Eye (tissue), 1 donor: ENCODE results near the gene SLC36A4.
"Not testable (repeated sequence)": the region's sequence is repeated elsewhere in the genome, so short reads cannot be mapped to it uniquely, and the experiment has no call there.

Experiments used
- DNase-seq: peaks from one replicate; pipeline ENCODE4 v3.0.0-alpha.2; 2015

SLC36A4 gene

DNA sequence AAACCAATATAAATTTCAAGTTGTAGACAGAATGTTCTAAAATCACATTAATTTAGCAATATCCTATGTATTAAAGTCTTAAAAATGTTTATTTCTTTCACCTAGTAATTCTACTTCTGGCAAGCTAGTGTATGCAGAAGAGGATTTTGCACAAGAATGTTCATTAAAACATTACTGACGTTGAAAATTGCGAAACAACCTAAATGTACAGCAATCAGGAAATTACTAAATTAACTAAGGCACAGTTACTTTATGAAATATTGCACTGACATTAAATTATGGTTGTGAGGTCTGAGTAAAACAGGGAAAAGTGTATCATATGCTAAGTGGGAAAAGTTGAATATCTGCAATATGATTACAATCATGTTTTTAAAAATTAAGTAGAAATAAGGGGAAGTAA, 4.1 kb downstream of the SLC36A4 start:
- no peak for DNase-seq

DNA sequence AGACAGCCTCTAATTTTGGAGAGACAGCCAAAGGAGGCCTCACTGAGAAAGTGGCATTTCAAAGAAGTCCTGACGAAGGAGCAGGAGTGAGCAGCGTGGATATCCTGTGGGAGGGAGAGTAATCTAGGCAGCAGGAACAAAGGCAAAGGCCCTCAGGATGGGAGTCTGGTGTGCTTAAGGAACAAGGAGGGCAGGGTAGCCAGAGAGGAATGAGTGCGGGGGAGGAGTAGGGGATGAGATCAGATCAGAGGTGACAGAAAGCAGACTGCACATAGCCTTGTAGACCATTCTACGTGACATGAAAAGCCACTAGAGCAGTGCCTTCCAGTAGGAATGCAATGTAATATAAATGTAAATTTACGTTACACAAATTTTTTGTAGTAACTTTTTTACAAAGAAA, 5.6 kb downstream of the SLC36A4 start:
- DNase-seq: peak; percentile 17

DNA sequence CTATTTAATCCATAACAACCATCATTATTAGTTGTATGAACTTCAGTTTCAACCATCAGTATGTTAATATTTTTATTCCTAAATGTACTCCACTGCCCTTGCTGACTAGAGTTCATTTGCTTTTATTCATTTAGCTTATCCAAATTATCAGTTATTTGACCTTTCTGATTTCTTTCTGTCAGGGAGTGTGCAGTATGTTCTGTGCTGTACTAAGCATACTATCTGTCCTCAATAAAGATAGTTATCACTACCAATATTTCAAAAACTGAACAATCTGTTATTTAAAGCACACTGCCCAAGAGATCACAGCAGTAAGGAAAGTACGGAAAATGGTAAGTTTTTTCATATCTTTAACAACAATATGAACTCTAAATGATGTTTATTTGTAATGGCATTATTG, 8.3 kb downstream of the SLC36A4 start:
- no peak for DNase-seq

DNA sequence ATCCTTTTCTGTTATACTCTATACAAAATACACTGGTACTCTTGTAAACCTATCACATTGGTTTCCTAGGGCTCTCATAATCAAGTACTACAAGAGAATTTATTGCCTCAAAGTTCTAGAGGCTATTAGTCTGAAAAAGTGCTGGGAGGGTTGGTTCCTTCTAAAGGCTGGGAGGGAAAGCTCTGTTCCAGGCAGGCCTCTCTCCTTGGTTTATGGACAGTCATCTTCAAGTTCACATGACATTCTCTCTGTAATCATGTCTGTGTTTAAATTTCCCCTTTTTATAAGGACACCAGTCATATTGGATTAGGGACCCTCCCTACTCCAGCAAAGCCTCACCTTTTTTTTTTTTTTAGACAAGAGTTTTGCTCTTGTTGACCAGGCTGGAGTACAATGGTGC, 9.1 kb downstream of the SLC36A4 start:
- DNase-seq: no peak

DNA sequence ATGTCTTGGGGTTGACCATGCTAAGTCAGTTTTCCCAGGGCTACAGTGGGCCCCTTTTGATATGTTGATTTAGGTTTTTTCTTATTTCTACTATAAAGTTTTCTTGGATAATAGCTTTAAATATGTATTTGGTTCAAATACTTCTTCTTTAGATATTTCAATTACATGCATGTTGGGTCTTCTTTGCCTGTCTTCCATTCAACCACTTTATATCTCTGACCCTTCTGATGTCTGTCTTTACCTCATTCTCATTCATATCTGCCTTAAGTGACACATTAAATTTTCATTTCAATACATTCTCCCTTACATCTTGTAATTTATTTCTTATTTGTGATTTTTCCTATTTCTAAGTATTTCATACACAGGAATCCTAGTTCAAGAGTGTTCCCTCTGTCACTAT, 10.5 kb downstream of the SLC36A4 start:
- DNase-seq: no peak

DNA sequence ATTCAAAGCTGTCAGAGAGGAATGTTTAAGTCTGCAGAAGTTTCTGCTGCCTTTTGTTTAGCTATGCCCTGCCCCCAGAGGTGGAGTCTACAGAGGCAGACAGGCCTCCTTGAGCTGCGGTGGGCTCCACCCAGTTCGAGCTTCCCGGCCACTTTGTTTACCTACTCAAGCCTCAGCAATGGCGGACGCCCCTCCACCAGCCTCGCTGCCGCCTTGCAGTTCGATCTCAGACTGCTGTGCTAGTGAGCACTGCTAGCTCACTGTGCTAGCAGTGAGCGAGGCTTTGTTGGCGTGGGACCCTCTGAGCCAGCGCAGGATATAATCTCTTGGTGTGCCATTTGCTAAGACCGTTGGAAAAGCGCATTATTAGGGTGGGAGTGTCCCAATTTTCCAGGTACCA, 19.9 kb downstream of the SLC36A4 start:
- DNase-seq: not testable (repeated sequence)

DNA sequence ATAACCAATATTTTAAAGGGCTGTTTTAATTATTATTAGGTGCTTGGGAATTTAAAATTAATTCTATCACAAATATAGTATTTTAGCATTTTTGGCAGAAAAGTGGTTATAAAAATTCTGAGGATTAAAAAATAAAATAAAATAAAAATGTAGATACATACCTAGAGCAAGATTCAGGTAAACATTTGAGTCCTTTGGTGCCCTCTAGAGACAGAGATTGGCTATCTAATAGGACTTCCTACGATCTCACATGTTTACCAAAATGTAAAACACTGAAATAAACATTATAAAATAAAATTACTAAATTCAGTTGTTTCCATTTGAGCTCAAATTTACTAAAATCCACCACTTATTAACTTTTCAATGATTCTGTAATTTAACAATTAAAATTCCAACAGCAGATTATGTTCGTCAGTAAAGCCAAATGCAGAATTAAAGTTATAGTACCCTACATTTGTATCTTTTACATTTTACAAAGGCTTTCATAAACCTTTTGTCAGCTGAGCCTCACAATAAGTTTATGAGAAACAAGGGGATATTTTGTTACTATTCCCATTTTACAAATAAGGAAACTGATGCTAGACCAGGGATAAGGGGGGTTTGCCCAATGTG, 27.7 kb downstream of the SLC36A4 start:
- peak; percentile 43 for DNase-seq

DNA sequence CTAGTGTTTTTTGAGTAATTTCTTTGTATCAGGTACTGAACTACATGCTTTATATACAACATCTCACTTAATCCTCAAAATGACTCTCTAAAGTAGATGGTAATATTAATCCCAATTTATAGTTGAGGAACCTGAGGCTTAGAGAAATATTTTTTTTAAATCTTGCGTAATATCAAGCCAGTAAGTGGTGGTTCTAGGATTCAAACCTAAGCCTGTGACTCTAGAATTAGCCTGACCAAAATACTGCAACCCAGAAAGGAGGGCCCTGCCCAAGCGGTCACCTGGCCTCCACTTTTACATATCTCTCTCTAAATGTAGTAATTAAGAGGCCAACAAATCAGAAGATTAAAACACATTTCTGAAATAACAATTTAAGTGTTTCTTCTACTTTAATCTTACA, 28.6 kb downstream of the SLC36A4 start:
- DNase-seq: no peak

DNA sequence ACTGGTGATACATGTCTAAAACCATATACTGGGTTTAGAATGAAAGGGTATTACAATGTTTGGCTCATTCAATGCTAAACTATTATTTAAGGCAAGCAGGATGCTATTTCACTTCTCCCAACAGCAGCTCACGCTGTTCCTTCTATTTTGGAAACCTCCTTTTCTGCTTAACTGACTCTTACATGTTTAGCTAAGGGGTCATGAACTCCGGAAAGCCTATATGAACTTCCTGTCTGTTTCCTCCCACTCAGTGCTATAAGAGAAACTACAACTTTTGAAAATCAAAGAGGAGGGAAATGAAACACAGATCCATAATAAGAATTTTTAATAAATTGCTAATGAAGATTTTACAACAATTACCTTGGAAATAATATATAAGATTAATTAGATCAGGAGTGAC, 30.9 kb downstream of the SLC36A4 start:
- no peak for DNase-seq

DNA sequence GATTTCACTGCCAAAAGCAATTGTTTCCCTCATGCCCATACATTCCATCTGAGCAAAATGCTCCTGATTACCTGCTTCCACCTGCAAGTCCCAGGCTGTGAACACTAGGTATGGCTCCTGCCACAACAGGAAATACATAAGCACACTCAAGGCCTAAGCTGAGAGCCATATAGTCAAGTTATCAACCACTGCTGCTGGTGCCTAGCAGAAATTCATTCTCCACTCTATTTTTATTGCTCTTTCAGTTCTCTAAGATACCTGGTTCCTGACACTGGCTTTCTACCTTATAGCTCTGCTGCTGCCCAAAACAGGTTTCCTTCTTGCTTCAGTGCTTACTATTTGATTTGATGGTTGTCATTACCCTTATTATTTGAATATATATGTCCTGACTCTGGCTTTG, 31.6 kb downstream of the SLC36A4 start:
- no peak for DNase-seq

DNA sequence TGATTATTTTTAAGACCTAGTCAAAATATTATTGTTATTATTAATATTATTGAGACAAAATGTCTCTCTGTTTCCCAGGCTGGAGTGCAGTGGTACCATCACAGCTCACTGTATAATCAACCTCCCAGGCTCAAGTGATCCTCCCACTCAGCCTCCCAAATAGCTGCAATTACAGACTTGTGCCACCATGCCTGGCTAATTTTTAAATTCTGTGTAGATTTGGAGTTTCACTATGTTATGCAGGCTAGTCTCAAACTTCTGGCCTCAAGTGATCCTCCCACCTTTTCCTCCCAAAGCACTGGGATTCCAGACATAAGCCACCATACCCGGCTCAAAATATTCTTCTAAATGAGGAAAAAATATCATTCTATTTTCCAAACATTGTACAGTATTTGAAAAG, 37.0 kb downstream of the SLC36A4 start:
- DNase-seq: no peak

DNA sequence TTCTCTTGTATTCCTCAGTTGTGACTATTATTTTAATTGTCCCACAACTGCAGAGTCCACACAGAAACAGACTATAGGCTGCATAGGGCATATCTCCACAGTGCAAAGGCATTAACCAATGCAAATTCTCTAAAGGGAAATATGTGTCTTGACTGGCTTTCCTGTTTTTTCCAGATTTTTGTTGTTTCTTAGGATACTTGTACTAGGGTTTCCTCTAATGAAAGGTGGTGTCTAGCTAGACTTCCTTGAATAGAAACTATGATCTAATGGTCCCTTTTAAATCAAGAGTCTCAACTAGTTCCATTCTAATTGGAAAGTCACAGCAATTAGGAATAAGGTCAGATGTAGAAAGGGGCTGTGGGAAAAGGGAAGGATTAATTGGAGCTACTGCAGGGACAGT, 37.6 kb downstream of the SLC36A4 start:
- DNase-seq: peak; percentile 3

DNA sequence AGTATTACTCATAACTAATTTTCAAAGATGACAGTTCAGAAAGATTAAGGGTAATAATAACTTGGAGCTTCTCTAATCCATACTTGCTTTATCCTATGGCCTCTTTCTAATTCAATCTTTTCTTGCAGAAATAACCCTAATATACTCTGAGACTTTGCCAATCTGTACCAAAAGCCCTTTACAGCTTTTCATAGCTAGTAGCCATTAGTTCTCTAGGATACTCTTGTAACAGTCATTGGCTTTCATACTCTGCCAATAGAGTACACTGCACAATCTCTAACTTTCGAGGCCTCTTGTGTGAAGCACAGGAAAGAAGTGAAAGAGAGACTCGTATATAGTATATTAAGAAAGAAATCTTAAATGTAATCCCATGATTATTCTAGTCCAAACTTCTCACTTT, 38.1 kb downstream of the SLC36A4 start:
- no peak for DNase-seq

DNA sequence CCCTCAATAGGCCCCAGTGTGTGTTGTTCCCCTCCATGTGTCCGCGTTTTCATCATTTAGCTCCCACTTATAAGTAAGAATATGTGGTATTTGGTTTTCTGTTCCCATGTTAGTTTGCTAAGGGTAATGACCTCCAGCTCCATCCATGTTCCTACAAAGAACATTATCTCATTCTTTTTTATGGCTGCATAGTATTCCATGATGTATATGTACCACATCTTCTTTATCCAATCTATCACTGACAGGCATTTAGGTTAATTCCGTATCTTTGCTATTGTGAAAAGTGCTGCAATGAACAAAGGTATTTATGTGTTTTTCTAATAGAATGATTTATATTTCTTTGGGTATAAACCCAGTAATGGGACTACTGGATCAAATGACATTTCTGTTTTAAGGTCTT, 42.1 kb downstream of the SLC36A4 start:
- DNase-seq: no peak

DNA sequence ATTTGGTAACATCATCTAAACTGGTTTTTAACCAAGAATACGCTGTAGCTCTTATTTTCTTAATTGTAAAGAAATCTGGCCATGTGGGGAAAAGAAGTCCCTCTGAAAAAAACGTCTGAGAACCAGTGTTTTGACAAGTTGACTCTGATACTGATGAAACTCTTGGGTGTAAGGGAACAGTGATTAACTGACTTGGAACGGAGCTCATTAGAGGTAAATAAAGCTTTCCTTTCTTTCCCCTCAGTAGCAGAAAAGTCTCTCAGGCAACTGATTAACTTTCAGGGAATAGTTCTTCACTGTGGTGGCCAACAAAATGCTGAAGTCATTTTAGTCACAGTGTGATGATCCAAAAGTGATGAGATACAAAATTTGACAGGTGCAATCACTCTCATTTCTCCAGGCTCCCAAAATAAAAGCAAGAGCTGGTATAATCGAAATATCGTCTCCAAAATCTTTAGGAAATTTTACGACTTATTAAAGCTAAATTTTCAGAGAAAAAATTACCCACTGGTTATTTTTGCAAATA, 52.3 kb downstream of the SLC36A4 start:
- DNase-seq: peak; percentile 24

DNA sequence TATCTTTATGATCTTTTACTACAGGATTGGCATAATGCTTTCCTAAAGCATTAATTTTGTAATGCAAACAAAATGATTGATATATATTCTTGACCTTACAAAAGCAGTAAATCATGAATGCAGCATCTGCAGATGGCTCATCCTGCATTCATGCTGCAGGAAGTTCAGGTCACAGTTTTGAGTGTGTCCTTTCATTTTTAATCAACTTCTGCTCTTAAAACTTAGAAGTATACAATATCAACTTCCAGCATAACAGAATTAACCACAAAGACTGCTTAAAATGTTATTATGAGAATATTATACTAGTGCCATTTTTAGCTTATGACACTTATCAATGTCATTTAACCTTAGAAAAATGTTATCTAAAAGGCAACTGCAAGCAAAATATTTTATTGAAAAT, 54.0 kb downstream of the SLC36A4 start:
- DNase-seq: no peak

DNA sequence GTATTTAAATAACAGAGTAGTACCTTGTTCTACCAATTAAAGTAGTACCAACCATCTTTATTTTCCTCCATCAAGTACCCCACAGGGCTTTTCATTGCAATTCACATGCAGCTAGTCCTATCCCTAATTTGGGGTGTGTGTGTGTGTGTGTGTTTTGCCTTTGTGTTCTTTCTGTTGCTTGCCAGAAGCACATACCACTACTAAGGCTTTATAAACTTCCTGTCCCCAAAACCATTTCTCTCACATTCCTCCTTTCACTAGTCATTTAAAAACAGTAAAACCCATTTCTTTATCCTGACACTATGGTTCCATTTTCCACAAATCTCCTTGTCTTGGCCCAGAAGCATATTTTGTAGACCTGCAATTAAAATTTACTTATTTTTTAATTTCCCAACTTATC, 54.6 kb downstream of the SLC36A4 start:
- no peak for DNase-seq

DNA sequence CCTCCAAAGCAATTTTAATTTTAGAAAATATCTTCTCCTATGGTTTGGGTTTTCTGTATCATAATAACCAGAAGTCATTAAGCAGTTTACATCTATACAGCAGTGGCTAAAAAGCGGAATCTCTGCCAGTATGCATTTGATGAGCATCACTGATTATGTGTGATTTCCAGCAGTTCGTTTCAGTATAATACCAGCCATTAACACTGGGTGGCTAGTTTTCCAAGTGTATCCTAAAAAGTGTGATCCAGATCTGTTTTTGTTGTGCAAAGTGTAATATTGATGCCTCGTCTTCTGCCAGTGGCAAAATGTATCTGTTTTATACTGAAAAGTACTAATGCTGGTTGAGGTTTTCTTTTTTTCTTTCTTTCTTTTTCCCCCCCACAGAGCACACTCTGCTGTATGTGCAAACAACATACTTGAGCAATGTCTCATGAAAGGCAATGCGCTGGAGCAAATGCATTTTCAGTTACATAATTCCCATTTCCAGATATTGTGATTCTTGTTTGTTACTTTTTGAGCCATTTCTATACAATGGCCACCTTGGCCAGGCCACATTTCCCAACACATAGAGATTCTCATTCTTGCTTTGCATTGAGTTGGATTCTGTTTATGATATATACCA, 64.2 kb downstream of the SLC36A4 start:
- DNase-seq: peak; percentile 61

DNA sequence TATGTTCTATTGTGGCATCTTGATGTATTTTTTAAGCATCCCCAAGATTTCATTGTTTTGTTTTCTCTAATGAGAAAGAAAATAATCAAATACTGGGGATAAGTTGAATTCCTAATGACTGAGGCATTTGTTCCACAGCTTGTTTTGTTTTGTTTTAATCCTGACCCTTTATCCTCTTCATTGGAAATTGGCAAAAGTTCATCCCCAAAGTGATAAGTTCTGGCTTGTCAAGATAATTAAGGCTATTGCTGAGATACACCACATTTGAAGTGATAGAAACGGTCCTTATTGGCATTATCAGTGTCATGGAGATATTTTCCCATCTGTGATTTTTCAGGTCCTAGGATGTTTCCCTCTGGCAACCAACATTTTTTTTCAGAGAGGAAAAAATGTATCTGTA, 65.0 kb downstream of the SLC36A4 start:
- no peak for DNase-seq

DNA sequence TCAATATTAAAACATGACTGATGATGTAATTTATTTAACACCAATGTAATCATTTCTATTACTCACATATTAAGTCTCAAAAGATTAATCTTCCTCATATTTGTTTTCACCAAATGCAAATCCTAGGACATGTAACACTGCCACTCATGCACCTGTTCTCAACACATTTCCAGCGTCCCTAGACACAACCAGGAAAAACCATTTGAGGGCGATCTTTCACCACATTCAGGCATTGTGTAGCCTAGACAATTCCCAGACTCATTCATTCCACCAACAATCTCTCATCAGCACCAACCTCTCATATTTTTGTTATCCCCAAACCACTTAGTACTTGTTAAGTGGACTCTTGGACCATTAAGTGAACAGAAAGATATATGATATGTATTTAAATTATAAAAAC, 66.1 kb downstream of the SLC36A4 start:
- DNase-seq: peak; percentile 29

DNA sequence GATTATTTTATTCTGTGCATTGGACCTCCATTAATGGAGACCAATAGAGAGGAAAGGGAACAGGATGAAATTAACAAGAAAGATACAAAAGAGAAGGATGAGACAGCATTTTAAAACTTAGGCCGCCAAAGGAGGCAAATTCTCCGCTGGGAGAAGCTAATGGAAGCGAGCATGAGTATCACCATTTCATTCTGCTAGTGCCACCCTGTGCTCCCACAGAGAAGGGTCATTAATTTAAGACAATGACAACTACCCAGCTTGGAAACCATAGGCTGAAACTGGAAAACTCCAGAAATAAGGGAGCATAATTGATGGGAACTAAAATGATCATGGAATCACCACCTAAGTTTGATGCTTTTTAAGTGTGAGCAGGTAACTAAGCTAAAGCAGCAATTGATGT, 69.2 kb downstream of the SLC36A4 start:
- DNase-seq: no peak

DNA sequence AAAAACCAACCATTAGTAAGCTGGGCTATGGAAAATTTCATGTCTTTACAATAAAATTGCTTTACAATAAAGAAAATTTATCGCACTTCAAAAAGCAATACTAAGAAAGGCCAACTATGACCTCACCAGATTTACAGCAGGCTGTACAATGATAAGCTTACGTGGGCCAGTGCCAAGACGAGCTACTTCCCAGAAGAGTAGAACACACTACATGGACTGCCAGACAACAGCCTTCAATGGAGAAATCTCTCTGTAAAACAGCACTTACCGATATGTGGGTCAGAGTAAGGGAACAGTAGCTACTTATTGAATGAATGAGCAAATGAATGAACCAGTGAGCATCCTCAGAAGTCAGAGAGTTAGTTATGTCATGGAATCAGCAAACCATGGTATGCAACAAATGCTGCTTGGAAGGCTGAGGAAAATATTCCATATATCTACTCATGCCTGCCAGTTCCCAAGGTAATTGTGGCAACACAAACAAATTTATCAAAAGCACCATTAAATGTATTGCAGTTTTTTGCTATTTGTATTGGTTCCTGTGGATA, 74.4 kb downstream of the SLC36A4 start:
- peak; percentile 18 for DNase-seq

DNA sequence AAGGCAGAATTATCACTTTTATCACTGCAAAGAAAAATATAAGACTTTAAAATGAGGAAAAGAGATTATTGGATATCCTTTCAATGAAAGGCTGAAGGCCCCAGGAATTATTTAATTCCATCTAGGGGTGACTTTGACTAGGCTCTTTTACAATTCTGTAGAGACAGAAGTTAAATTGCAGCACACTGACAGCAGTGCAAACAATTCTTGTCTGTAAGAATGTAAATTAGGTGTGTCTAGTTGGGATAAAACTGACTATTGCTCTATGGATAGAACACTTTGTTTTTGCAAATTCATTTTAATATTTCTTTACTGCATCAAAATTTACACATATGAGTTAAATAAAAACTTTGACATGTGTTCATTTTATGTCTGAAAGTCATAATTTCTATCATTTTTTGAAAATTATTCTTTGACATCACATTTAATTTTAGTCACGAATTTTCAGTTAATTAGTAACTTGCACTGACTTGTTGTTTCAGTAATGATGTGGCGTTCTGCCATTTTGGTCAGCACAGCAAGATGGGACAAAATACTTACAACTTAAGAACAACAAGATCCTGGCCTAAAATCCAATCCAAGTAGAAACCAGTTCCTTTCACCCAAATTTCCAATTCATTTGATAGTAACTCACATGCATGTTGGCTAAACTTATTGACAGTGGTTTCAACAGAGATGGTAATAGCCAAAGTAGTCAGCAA, 75.1 kb downstream of the SLC36A4 start:
- DNase-seq: no peak

DNA sequence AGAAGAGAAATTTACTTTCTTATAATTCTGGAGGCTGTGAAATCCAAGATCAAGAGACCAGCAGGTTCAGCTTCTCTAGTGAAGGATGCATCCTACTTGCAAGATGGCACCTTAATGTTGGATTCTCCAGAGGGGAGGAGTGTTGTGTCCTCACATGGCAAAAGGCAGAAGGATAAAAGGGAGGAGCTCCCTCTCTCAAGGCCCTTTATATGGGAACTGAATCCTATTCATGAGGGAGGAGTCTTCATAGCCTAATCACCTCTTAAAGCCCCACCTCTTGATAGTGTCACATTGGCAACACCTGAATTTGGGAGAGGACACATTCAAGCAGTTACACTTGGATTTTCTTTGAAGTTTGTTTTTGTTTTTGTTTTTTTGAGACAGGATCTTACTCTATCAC, 79.5 kb downstream of the SLC36A4 start:
- DNase-seq: no peak
